Fibroblast of skin of scalp (primary cell): ENCODE data around the gene CDH8.

ENCODE experiments used
- DNase-seq: peaks from one replicate; pipeline ENCODE4 v3.0.0-alpha.2; 2013

The CDH8 gene

GRCh38 chr16:62033065-62033464, 3.2 kb downstream of the CDH8 start:
- DNase-seq, result no peak

- DNase-seq, result no peak
Measured at GRCh38 chr16:62029947-62030346, 6.3 kb downstream of the CDH8 start.

DNA sequence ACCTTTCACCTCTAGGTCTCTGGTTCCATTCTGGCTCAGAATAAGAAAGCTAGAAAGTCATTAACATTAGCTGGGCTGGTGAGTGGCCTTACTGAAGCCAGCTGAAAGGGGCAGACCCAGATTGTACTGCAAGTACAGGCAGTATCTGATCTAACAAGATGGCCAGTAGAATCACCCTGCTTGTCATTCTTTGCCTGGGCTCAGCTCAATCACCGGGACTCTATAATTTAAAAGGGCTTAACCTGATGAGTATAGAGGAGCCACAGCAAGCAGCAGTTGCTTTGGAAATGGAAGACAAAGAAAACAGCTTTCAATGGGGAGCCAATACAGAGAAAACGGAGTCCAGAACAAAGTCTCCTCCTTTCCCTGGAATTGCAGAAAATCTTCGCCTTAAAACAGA, 13.6 kb downstream of the CDH8 start:
- no peak for DNase-seq

DNA sequence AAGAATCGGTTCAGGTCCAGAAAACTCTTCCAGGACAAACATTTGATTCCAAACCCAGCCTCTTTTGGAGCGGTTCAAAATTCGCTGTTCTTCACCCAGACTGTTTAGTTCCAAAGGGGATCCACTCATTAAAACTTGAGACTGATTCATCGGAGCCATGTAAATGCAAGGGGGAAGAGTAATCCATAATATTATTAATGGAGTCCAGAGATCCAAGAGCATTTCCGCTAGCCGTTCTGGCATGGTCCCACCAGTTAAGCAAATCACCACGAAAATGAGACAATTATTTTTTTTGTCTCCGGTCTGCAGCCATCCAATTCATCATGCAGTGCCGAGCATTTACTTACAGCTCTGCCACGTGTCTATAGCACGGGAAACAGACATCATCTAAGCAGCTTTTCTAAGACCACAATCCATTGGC, 15.1 kb downstream of the CDH8 start:
- no peak for DNase-seq

GRCh38 chr16:62020681-62021080, 15.6 kb downstream of the CDH8 start:
- DNase-seq, result no peak

GRCh38 chr16:62019851-62020250, 16.4 kb downstream of the CDH8 start:
- DNase-seq, result no peak

DNA sequence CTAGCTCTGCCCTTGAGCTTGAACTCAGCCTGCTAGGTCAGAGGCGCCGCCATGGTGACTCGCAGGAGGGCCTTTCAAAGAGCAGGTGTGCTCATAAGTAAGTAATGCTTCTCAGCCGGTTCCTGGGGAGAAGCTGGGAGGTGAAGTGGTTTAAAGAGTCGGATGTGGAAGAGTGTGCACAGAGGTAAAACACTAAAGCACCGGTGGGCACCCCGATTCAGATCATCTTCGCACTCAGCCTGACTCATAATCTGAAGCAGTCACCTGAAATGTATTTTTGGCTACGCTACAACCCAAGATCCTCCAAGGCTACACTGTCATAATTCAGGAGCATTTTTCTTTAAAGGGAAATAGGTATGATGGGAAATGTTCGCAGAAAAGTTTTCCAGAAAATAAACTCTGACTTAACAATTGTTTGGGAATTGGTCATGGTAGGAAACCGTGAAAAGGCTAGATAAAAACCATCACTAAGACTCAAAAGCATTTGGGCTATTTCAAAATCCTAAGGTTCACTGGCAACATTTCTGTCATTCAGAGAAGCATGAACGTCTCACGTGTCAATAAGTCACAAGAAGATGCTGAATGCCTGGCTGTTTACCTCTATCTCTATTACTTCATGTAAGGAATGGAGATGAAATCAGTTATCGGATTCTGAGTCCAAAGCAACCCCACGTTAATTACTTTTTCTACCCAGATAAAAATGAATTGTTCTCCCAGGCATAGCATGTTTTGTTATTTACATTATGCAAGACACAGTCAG, 17.8 kb downstream of the CDH8 start:
- DNase-seq, result no peak

DNA sequence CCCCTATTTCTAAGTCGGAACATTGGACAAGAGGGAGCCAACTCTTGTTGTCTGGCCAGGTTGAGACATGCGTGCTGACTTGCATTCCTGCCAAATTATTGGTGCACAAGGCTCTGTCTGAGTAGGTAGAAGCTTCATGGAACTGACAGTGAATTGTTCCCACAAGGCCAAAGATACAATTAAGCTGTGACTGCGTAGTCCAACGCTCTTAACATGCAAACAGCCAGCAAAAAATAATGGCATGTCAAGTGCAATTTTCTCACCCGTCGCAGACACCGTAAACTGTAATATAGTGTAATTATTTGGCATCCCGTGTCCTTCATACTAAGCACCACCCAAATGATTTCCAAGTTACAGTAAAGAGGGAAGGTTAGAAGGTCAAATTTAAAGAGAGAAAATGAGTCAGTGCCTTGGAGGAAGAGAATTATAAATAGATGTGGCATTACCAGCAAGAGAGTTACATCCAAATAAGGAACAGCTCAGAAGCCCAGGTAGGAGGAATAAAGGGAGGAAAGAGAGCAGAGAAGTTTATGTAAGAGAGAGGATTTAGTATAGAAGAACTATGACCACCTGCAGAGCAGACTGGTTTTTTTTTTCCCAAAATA, 21.8 kb downstream of the CDH8 start:
- DNase-seq, result no peak

DNA sequence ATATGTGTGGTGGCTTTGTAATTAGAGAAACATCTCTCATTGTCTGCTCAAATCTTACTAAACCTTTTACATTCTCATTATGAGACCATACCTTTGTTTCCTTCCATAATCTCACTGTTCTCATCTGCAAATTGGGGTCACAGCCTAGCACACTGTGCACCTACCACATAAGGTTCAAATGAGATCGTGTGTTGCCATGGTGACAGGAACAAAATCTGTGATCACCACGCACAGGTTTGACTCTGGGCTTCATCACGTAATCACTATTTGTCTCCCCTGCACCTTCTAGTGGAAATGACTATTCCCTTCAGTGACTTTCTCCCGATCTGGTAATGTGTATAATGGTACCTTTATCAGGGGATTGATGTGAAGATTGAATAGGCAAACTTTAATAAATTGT, 26.1 kb downstream of the CDH8 start:
- DNase-seq, result no peak

GRCh38 chr16:61998460-61998859, 37.8 kb downstream of the CDH8 start:
- no peak for DNase-seq

GRCh38 chr16:61993108-61993507, 43.1 kb downstream of the CDH8 start:
- no peak for DNase-seq

- no peak for DNase-seq
Measured at GRCh38 chr16:61987474-61988012, 48.7 kb downstream of the CDH8 start.

DNA sequence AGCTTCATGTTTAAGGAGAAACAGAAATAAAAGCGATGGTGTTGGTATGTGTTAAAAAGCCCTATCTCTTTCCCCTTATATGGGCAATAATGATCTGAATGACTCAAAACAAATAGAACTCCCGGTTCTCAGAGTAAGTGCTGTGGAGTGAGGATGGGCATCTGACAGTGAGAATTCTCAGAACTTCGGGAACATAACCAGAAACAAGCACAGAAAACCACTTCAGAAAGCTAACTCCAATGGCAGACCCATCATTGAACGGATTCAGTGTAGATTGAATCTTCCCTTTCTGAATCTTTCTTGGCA, 67.2 kb downstream of the CDH8 start:
- DNase-seq, result peak; percentile 37

DNA sequence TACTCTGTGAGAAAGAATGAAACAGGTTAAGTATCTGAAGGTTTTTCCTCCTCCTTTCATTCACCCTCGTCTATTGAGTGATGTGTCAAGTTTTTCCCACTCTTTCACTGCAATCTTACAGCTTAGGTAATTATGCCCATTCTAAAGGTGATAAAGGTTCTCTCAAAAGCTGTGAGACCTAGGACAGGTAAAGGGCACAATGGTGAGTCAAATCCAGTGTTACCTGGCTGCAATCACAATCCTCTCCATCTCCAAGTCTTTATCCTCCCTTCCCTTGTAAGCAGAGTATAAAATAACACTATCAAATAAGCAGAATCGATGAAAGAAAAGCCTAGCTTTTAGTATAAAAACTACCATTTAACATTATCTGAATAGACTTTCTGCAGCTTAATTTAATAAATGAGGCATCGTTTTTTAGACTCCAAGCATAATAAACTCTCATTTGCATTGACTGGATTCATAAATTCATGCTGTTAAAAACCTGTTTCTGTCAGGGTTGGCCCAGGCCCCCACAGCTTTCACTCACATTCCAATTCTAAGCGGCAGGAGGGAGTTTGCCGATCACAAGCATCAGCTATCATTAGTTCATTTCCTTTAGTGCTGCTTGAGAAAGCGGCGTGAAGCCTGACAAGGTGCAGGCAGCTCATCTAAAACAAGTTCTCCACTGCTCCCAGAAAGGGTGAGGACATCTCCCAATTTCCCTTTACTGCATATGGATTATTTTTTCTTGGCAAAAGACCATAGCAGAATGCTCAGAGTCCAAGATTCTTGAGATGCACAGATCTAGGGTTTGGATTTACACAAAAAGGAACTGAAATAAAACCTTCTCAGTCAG, 67.8 kb downstream of the CDH8 start:
- DNase-seq, result peak; percentile 18

- DNase-seq, result no peak
Measured at GRCh38 chr16:61957075-61957855, 79.0 kb downstream of the CDH8 start.

DNA sequence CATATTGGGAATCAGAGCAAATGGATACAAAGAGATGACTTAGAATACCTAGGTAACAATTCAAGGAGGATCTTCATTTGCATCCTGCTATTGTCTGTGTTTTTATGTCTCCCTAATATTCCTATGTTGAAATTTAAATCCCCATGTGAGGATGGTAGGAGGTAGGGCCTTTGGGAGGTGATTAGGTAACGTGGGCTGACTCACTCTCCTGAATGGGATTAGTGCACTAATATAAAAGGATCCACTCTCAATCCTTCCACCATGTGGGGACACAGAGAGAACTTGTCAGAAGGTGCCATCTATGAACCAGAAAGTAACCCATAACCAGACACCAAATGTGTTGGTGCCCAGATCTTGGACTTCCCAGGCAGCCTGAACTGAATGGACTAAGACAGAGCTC, 83.4 kb downstream of the CDH8 start:
- no peak for DNase-seq

DNA sequence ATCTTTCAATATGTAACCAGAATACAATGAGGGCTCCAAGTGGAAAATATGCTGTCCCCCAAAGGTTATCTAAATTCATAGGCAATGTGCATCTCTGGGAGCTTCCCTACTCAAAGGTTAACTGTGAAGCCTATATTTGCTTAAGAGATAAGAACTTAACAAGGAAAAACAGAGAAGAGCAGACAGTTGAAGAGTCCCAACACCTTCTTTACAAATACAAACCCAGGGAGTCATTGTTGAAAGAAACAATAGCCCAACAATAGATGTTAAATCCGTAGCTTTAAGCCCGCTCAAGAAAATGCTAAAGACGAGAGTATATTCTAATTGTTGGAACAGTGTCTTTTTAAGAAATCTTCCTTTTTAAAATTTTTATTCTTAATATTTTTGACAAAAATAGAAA, 87.8 kb downstream of the CDH8 start:
- DNase-seq, result no peak

DNA sequence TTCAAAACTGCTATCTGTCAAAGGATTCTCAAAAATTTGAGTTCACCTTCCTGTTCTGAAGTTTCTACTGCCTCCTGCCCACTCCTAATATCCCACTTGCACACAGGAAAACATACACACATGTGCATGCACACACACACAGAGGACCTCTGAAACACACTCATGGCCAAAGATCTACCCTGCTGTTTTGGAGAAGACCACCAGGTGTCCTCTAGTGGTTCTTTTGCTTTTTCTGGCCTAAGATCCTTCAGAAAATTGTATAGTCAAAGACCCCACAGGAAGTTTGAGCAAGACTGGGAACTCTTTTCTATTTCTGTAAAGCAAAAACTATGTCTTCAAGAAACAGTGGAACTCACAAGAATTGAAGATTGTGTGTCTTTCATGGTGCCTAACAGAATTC, 90.2 kb downstream of the CDH8 start:
- DNase-seq, result no peak

DNA sequence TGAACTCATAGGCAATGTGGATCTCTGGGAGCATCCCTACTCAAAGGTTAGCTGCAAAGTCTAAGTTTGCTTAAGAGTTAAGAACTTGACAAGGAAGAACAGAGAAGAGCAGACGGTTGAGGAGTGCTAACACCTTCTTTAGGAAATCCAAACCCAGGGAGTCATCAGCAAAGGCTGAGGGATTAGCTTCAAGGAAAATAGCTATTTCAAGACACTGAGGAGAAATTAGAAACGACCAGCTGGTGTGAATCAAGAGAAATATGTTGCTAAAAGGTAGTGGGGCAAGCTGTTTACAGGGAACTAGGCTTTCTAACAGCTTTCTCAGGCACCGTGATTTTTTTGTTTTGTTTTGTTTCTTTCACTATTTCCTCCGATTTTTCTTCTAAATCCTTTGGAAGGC, 90.7 kb downstream of the CDH8 start:
- DNase-seq, result no peak

GRCh38 chr16:61944004-61944403, 92.2 kb downstream of the CDH8 start:
- DNase-seq, result no peak

DNA sequence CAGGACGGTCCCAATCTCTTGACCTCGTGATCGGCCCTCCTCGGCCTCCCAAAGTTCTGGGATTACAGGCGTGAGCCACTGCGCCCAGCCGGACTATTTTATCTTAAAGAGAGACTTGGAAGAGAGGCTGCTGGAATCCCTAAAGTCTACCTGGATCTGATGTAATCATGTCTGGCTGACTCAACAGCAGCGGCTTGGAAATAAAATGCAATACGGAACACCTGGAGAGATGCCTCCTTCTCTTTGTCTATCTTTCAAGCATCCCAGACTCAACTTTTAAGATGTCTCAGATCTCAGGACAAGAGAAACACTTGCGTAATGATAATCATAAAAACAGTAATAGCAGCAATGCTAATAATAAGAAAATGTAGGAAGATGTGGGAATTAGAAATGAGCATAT, 95.6 kb downstream of the CDH8 start:
- no peak for DNase-seq

DNA sequence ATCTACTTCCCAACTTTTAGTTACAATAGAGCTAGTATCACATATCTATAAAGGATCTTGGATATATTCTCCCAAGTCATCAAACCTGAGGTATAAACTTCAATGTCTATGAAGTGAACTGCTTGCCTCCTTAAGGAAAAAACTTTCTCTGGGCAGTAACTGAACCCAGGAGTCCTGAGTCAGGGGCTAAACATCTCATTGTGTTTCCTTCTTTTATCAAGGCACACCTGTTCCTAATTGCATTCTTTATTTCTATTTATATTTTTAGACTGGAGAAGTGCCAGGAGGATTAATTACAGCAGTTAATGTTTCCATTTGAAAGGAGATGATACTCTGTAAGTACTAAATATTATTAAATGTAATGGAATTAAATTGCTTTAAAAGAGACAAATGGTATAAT, 98.6 kb downstream of the CDH8 start:
- DNase-seq, result no peak

DNA sequence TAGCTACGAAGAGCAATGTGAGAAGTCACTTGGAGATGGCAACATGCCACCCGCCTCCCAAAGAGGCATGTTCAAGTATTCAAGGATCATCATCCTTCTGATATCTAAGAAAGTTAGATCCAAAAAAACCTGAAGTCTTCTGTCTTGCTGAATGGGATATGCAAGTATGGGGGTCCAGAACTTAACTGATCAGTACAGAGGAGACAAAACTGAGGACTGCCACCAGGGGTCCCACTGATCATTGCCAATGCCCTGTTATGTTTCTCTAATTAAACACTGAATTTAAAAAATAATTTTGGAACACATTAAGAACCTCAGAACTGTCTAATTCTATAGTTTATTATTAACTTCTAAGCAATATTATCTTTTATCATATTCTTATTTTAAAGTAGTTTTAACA, 99.7 kb downstream of the CDH8 start:
- no peak for DNase-seq
